HG02884 (cell line): ENCODE measurements around the gene PDE9A.

Experiments
- ATAC-seq: cut with Tn5 transposase; IDR thresholded peaks from one replicate; pipeline ENCODE4 v1.9.1; 2021; ENCODE audit warnings: mild to moderate bottlenecking, moderate library complexity; ENCODE audit not compliant: unreplicated experiment

Gene PDE9A

DNA sequence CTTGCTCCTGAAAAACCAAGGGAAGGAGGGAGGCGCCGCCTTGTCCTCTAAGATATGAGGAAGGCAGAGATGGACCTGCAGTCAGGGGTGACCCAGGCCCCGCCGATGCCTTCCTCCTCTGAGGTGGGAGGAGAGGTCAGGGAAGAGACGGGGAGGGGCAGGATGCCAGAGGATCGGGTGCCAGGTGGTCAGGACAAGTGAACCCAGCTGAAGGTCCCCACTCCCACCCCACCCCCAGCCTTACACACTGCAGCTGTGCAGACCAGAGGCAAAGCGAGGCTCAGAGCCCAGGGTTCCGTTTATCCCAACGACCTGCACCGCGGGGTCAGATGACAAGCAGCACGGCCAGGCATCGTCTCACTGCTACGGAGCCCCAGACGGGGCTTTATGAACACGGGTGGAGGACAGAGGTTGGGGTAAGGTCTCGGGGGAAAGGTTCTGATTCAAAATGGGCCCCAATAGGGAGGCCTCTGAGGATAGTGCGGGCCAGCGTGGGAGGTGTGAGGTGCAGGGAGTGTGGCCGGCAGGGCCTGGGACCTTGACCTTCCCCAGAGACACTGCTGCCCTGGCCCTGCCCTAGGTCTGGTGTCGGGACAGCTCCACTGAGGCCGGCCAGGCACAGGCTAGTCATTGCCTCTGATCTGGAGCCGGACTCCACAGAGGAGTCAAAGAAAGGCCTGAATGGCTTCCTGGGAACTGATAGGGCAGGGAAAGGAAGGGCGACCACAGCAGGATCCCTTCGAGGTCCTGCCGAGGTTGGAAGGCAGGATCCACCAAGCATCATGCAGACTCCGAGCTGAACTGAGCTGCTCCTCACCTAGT, 113.5 kb downstream of the PDE9A start:
- ATAC-seq, result no peak

DNA sequence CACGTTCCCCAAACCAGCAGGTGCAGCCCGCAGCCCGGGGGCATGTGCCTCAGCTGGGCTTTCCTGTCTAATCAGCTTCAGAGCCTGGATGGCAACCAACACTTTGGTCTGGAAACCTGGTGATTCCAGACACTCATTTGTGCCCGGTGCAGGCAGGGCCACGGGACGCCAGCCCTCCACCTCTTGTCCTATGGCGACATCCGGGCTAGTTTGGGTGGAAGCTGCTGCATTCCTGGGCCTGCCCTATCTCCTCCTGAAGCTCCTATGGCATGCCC, 114.1 kb downstream of the PDE9A start:
- no peak for ATAC-seq

DNA sequence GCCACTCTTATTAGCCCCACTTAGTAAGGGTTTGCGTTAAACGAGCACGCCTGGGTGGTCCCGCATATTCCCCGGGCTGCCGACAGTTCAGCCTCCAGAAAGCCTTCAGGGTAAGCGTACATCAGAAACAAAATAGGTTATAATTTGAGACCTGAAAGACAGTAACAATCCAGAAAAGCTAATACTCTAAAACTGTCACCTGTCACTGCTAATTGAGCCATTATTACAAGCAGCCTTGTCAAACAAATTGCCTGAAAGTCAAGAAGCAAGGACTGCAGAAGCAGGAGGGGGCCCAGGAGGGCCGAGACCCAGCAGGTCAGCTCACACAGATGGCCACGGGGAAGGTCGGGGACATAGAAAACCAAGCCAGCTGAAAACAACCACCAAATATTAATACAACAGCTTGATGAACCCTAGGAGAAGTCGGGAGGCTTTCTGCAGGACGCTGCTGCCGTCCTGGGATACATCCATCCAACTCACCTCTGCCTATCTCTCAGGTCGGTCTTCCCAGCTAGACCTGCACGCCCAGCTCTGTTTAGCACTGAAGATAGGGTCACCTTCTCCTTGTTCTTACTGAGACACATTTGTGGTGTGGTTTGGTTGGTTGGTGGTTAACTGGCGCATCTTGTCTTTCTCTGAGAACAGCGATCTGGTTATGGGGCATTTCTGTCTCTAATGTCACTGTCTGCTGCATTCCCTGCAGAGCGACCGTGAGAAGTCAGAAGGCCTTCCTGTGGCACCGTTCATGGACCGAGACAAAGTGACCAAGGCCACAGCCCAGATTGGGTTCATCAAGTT, 115.1 kb downstream of the PDE9A start:
- no peak for ATAC-seq

DNA sequence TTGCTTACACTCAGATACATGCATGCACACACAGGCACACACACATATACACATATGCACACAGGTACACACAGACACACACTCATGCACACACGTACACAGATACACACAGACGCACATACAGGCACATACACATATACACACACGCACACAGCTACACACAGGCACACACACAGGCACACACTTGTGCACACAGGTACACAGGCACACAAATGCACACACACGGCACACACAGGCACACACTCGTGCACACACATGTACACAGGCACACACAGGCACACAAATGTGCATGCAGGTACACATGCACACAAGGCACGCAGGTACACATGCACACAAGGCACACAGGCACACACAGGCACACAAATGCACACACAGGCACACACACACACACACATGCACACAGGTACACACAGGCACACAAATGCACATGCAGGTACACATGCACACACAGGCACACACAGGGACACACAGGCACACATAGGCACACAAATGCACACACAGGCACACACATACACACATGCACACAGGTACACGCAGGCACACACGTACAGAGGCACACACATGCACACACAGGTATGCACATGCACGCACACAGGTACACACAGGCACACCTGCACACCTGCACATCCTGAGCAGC, 115.9 kb downstream of the PDE9A start:
- ATAC-seq, result no peak

DNA sequence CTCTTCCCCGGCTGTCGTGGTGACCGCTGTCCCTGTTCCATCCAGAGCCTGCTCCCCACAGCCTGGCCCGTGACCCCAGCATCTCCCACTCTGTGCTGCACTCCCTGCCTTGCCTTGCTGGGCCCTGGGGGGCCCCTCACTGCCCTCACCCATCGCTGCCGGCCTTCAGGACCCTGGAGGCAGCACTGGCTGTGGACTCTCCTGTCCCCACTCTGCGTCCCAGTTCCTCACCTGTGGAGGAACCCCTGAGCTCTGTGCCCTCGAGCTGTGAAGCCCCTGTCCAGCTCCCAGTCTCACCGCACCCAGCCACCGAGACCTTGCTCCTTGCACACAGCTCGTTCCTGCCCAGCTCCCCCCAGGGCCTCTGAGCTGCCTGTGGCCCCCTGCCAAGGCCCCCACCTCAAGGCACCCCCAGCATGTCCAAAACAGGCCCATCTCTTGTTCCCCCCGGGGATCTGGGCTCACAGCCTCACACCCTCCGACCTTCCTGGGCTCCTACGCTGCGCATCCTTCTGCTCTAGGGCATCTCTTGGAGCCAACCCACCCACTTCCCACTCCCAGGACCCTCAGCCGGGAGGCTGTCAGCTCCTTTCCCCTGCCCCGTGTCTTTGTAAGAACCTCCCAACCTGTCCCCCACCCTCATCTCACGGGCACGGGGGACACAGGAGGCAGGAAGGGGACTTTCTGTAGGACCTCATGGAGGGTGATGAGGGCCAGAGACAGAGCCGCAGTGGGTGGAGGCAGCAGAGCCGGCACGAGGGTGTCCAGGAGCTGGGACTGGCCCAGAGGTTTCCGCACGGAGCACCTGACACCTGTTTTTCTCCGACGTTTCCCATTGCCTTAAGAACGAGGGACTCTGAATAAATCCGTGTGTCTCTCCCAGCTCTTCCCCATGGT, 116.6 kb downstream of the PDE9A start:
- no peak for ATAC-seq

DNA sequence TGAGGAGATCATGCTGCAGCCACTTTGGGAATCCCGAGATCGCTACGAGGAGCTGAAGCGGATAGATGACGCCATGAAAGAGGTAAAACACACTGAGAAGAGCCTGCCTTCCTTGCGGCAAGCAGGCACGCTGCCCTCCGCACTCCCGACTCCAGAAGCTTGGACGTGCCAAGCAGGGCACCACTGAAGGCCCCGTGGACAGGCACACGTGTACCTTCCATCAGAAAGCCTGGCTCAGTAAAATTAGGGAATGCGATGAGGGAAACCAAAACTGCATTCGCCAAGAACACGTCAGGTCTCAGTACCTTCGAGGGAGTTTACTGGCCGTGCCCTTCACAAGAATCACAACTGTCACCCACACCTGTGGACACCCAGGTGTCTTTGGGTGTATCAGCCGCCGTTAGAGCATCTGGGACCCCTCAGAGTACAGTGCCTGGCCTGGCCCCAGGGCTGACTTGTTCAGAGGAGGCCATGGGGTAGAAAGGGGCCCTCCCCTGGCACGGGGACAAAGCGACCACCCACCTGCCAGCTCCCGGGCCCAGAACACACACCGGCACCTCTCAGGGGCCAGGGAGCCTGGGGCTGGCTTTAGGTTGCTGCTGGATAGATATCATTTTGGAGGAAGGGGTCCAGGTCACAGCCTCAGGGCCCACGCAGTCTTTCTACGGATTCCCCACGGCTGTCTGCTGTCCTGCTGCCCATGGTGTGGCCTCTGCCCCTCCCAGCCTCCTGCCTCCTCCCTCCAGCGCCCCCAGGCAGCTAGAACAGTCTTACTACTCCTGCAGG, 117.5 kb downstream of the PDE9A start:
- no peak for ATAC-seq

DNA sequence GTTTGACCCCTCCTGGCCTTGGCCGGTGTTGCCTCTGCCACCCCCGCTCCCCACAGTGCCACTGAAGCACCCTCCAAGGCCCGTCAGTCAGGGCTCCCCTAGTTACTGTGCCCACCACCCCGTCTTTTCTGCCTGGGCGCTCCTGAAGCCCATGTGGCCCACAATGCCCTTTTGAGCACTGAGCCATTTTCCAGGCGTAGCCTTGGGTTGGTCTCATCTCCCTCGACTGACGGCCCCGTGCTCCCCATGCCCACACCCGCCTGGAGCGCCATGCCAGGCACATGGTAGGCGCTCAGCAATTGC, 118.0 kb downstream of the PDE9A start:
- no peak for ATAC-seq

DNA sequence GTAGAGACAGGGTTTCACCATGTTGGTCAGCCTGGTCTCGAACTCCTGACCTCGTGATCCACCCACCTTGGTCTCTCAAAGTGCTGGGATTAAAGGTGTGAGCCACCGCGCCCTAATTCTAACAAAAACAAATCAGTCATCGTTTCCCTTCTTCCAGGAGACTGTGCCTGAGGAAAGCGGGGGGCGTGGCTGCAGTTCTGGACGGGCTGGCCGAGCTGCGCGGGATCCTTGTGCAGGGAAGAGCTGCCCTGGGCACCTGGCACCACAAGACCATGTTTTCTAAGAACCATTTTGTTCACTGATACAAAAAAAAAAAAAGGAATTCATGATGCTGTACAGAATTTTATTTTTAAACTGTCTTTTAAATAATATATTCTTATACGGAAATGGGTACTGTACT, 121.7 kb downstream of the PDE9A start:
- ATAC-seq, result no peak

DNA sequence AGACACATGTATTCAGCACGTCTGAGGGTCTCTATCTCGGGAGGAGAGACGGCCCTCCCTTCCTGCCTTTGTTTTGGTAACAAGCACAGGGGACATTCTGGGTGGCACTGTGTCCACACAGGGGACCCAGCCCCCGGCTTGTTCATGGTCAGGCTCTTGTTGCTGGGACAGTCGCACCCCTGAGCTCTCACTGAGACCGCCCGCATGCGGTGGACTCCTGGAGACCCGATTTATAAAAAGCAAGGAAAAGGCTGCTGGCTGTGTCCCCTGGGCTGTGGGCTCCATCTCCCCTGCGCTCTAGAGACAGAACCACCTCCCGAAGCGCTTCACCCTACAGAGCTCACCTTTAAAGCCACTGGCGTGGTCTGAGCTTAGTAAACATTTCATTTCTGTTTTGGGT, 122.5 kb downstream of the PDE9A start:
- no peak for ATAC-seq

DNA sequence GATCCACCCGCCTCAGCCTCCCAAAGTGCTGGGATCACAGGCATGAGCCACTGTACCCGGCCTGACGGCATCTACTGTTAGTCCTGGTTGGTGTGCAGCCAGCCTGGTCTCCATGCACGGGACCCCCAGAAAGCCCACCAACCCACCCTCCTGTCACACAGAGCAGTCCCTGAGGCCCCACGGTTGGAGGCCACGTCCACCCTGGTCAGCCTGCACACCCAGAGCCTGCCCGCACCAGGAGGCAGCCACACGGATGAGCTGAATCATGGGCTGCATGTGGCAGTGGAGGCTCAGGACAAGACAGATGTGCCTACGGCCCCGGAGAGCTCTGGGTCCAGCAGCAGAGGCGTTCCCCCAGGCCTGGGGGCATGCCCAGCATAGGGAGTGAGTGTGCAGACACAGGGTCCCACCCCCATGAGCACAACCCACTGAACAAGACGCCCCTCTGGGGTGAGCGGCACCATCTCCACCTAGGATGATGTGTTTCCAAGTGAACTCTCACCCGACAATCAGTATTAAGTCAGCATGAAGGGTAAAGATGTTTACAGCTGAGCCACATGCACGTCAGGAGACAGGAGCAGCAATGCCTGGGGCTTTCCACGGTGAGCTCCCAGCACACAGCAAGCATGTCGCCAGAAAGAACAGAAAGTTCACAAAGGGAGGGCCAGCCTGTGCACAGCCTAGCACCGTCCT, 123.8 kb downstream of the PDE9A start:
- no peak for ATAC-seq

DNA sequence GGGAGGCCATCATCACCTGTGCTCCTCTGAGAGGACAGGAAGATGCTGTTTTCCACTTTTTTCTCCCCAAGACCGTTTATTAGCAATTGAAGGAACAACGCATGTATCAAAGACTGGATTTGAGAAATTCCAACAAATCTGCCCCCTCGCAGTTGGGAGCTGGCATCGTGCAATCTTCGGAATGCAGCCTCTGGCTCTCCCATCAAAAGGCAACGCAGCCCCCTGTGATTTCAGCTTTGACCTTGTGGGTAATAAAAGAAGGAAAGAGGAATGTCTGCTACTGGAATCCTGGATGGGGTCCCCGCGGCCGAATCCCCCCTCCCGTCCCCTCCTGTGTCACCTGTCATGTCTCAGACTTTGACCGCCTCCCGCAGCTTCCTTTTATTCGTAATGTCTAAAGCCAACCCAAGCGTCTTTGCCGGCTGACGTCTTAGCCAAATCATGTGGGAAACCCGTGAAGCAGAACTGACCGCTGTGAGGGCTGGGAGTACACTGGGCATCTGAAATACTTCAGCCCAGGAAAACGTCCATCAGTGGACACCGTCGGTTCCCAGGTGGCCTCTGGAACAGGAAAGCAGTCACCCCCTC, 124.4 kb downstream of the PDE9A start:
- ATAC-seq, result no peak

DNA sequence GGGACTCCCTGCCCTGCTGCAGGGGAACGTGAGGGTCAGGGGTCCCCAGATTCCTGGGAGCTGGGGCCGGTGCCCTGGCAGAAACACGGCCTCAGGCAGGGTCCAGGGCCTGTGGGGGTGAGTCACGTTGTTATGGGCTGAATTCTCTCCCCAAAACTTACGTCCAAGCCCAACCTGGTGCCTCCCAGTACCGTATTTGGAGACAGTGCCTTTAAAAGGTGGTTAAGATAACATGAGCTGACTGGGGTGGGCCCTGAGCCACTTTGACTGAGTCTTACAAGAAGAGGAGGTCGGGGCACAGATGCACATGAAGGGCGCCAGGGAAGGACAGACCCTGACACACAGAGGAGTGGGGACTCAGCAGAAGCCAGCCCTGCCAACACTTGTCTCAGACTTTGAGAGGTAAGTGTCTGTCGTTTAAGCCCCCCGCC, 126.0 kb downstream of the PDE9A start:
- no peak for ATAC-seq

DNA sequence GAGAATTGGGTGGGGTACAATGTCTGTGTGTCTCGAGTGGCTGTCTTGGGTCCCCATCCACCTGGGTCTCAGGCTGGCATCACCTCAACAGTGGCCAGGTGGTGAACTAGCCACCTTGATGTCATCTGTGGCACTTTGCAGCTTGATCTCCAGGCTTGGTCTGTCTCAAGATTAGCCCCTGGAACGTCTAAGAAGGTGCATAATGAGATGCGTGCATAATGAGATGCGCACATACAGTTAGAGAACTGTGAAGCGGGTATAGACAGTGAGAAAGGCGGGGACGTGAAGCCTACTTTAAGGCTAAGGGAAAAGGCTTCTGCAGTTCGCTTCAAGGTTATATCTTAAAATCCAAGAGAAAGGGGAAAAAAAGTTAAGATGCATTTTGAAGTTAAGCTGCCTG, 127.2 kb downstream of the PDE9A start:
- no peak for ATAC-seq

DNA sequence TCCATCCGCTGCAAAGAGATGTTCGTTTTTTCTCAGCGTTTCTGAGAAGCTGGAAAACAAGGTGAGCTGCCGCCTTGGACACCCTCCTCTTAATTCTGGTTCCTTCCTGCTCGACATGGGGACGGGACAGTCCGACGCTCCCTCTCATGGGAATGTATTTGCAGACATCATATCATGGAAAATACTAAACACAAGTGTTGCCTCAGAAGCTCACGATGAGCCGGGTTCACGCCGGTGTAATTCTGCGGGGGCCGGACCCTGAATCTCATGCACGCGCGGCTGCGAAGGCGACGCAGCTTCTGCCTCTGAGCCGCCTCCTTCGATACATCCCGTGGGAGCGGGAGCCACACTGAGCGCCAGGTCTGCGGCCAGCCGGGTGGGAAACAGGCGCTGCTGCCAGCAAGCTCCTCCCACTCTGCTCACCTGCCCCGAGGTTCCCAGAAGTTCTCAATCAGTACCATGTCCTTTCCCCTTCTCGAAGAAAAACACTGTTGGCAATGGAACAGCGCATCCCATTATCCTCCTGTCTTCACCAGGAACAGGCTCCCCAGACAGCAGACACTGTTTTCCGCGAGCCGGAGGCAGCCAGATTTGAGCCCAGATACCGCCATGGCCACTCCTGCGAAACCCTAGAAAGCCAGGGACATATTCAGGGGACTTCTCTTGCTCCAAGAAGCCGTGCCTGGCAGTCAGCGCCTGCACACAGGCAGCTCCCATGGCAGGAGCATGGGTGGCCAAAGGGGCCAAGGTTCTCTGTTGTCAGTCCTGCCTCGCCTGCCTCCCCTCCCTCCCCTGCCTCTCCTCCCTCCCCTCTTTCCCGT, 127.9 kb downstream of the PDE9A start:
- ATAC-seq, result no peak

DNA sequence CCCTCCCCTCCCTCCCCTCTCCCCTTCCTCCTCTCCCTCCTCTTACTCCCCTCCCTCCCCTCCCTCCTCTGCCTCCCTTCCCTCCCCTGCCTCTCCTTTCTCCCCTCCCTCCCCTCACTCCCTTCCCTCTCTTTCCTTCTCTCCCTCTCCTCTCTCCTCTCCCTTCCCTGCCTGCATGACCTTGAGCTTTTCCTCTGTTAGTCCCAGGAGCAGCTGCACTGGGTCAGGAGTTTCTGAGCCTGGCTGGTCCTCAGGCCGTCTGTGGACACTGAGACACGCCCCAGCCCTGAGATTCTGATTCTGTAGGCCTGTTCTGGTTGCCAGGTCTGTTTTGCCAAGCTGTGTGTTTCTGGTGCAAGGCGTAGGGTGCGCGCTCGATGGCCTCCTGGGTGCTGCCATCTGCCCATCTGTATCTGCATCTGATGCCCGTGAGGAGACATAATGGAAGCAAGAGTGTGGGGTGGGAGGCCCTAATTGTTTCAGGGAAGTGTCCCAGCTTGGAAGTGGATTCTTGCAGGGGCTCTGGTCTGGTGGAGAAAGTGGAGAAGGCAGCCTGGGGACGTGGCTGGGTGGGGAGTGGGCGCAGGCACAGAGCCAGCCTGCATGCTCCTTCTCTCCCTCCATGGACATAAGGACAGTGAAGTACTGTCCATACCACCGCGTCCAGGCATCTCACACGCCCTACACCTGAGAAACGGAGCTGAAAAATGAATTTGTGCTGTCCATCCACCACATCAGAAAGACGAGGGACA, 128.7 kb downstream of the PDE9A start:
- no peak for ATAC-seq

DNA sequence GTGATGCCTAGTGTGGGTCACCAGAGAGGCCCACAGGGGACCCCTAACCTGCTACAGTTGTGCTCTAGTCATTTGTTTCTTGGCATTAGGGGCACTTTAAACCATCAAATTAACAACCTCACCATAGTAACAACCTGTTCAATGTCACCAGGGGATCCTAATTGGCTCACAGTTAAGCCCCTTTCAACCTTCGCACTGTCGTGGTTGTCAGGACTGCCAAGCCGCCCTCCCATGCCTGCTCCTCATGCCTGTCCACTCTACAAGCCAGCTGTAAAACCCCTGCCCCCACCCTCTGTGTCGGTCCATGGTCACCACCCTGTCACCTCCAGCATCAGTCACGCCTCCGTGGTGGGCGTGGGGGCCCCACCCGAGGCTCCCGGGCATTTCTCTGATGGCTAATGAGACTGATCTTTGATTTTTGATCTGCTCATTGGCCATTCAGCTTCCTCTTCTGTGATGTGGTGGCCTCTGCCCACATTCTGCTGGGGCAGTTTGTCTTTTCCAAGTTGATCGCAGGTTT, 129.4 kb downstream of the PDE9A start:
- no peak for ATAC-seq

DNA sequence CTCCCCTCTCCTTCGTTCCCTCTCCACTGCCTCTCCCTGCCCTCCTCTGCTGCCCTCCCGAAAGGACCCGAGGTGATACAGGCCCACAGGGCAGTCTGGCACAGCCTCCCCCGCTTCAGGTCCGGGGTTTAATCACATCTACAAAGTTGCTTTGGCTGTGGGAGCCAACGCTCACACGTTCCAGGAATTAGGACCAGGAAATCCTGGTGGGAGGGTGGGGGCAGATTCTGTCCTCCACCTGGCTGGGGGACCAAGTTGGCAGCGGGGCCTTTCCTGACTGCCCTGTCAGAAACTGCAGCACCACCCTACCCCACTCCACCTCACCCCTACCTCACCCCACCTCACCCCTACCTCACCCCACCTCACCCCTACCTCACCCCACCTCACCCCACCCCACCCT, 130.9 kb downstream of the PDE9A start:
- ATAC-seq, result no peak
